Calu3 (cell line): Measurements from ENCODE around the gene RRM2. TPM values are rescaled to one million over a fixed set of nuclear protein-coding genes. Genes with fewer than 3 reads are reported as not detected.

Experiments
- BruUV-seq: library from RNA; stranded (reverse); fragments of 400-500 nt; replicated peaks from 2 replicates; lab custom pipeline; 2021; lab: Mats Ljungman, UMichigan
- CTCF ChIA-PET: fragments of 300-600 bp; sonication (Branson Sonifier 250); formaldehyde crosslinking; loops from one replicate; lab custom pipeline; 2022; ENCODE audit warnings: antibody characterized with exemption; lab: Charles Lee
- DNase-seq: peaks from one replicate; pipeline ENCODE4 v3.0.0; 2022
- H3K27ac Mint-ChIP-seq: one replicate; pipeline ENCODE4 v1.8.0; 2022; ENCODE audit warnings: mixed read lengths; ENCODE audit not compliant: unreplicated experiment
- H3K27me3 Mint-ChIP-seq: one replicate; pipeline ENCODE4 v1.8.0; 2022; ENCODE audit warnings: mixed read lengths; ENCODE audit not compliant: unreplicated experiment
- H3K36me3 Mint-ChIP-seq: one replicate; pipeline ENCODE4 v1.8.0; 2022; ENCODE audit warnings: mild to moderate bottlenecking, moderate library complexity, mixed read lengths; ENCODE audit not compliant: insufficient read depth, unreplicated experiment
- H3K4me1 Mint-ChIP-seq: one replicate; pipeline ENCODE4 v1.8.0; 2022; ENCODE audit warnings: mild to moderate bottlenecking, low read depth, mixed read lengths; ENCODE audit not compliant: unreplicated experiment
- H3K4me3 Mint-ChIP-seq: one replicate; pipeline ENCODE4 v1.8.0; 2022; ENCODE audit warnings: mild to moderate bottlenecking, low read depth, moderate library complexity, mixed read lengths; ENCODE audit not compliant: unreplicated experiment
- H3K9me3 Mint-ChIP-seq: one replicate; pipeline ENCODE4 v1.8.0; 2022; ENCODE audit warnings: low read depth, mixed read lengths; ENCODE audit not compliant: unreplicated experiment
- intact Hi-C: fragments of 100-400 bp; cut with micrococcal nuclease; formaldehyde crosslinking; loops from one replicate; pipeline ENCODE4 v1.10.0; 2022; ENCODE audit not compliant: unreplicated experiment
- total RNA-seq: library from RNA; stranded (reverse); gene quantifications from 2 replicates; pipeline ENCODE4 v1.2.3, GENCODE V29; 2022
- TF ChIP-seq, protein P1 (sequence below): fragments of 200-600 bp; IDR thresholded peaks from one replicate; pipeline ENCODE4 v1.8.0; 2022; ENCODE audit warnings: antibody characterized with exemption; ENCODE audit not compliant: unreplicated experiment

Gene RRM2
- total RNA-seq, 1 experiment from 2014 or later: 154 TPM

DNA sequence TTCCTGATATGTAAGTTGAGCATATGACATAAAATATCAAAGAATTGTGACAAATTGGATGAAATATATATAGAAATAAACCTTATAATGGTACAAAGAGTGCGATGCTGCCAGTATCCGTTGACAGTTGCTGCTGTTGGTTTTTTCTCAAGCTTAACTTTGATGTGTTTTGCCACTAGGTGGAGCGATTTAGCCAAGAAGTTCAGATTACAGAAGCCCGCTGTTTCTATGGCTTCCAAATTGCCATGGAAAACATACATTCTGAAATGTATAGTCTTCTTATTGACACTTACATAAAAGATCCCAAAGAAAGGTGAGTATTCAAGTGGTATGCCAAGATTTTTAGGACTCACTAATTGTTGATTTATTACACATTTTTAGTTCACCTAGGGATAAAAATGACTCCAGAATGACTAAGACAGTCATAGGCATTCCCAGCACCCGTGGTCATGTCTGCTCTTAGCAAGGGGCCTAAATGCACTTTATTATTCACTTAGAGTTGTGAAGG is 2.1 kb downstream of the RRM2 start:
- H3K27ac Mint-ChIP-seq: peak overlapping the region; percentile 84
- intact Hi-C loops: loop anchor here (1.0 to 5.0 kb wide), 2 partner anchors 283 to 311 kb away; no protein-coding TSS in a partner anchor
- H3K9me3 Mint-ChIP-seq: no peaks in the 10 kb centered on the region
- H3K36me3 Mint-ChIP-seq: peaks cover 78% of the 10 kb centered on the region
- peaks cover 38% of the 10 kb centered on the region for H3K4me1 Mint-ChIP-seq
- TF ChIP-seq, protein P1, sequence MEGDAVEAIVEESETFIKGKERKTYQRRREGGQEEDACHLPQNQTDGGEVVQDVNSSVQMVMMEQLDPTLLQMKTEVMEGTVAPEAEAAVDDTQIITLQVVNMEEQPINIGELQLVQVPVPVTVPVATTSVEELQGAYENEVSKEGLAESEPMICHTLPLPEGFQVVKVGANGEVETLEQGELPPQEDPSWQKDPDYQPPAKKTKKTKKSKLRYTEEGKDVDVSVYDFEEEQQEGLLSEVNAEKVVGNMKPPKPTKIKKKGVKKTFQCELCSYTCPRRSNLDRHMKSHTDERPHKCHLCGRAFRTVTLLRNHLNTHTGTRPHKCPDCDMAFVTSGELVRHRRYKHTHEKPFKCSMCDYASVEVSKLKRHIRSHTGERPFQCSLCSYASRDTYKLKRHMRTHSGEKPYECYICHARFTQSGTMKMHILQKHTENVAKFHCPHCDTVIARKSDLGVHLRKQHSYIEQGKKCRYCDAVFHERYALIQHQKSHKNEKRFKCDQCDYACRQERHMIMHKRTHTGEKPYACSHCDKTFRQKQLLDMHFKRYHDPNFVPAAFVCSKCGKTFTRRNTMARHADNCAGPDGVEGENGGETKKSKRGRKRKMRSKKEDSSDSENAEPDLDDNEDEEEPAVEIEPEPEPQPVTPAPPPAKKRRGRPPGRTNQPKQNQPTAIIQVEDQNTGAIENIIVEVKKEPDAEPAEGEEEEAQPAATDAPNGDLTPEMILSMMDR: peak; percentile 42
- BruUV-seq: no TSS peak
- CTCF ChIA-PET: interaction anchor here (0.8 to 3.9 kb wide), 5 partner anchors 29 to 311 kb away, joined by 3 to 35 read pairs (median 18); no protein-coding TSS in a partner anchor
- H3K27me3 Mint-ChIP-seq: no peaks in the 10 kb centered on the region
- peak overlapping the region; percentile 88 for H3K4me3 Mint-ChIP-seq
- DNase-seq: peak; percentile 58

DNA sequence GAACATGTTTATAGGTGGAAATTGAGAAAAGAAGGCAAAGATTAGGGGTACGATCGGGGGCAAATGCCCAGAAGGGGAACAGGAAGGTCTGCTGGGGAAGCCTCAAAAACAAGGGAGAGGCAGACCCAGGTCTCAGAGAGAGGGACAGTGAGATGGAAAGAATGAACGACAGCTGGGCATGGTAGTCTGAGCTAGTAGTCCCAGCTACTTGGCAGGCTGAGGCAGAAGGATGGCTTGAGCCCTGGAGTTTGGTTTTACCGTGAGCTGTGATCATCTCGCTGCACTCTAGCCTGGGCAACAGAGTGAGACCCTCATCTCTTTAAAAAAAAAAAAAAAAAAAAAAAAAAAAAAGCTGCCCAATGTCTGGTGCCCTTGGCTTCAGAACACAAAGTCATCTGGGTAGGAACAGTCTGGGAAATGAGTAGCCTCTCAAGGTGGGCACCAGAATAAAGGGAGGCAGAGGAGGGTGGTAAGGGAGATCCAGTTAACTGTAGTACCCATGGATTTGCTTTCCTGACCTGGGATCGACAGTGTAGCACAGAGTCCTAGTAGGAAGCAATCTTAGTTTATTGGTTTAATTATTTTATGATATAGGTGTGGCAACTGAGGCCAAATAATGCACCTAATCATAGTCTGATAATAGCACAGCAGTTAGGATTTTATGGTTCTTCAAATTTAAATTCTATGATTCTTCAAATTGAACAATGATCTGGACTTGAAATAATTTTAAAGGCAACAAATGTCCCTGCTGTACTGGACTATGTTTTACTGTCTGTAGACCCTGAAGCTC is 3.5 kb downstream of the RRM2 start:
- CTCF ChIA-PET: interaction anchor here (0.6 to 3.9 kb wide), 6 partner anchors 54 to 1004 kb away, joined by 3 to 35 read pairs (median 14); no protein-coding TSS in a partner anchor
- no peak for DNase-seq
- no TSS peak for BruUV-seq
- H3K27me3 Mint-ChIP-seq: no peaks in the 10 kb centered on the region
- H3K4me3 Mint-ChIP-seq: peak overlapping the region; percentile 88
- peak overlapping the region; percentile 84 for H3K27ac Mint-ChIP-seq
- intact Hi-C loops: loop anchor here (5.0 kb wide), 1 partner anchor 281 kb away; no protein-coding TSS in a partner anchor
- TF ChIP-seq, protein P1: no peak
- H3K36me3 Mint-ChIP-seq: peaks cover 71% of the 10 kb centered on the region
- H3K4me1 Mint-ChIP-seq: peaks cover 38% of the 10 kb centered on the region
- H3K9me3 Mint-ChIP-seq: no peaks in the 10 kb centered on the region

DNA sequence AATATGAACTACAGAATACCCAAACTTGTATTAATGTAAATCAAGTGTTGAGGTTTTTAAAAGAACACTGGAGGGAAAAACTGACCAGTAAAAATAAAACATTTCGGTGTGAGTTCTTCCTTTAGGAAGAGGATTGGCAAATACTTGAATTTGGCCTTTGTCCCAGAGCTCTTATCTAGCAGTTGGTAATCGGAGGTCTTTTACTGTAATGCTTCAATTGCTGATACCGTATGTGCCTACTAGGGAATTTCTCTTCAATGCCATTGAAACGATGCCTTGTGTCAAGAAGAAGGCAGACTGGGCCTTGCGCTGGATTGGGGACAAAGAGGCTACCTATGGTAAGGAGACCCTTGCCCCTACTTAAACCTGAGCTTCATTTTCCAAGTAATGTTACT is 4.1 kb downstream of the RRM2 start:
- CTCF ChIA-PET: interaction anchor here (1.0 to 3.9 kb wide), 3 partner anchors 54 to 309 kb away, joined by 9 to 35 read pairs (median 21); no protein-coding TSS in a partner anchor
- H3K9me3 Mint-ChIP-seq: no peaks in the 10 kb centered on the region
- no peak overlapping the region for H3K4me3 Mint-ChIP-seq
- TF ChIP-seq, protein P1: no peak
- intact Hi-C loops: loop anchor here (5.0 kb wide), 1 partner anchor 281 kb away; no protein-coding TSS in a partner anchor
- H3K27ac Mint-ChIP-seq: no peak overlapping the region
- peaks cover 38% of the 10 kb centered on the region for H3K4me1 Mint-ChIP-seq
- no TSS peak for BruUV-seq
- no peaks in the 10 kb centered on the region for H3K27me3 Mint-ChIP-seq
- H3K36me3 Mint-ChIP-seq: peaks cover 66% of the 10 kb centered on the region
- DNase-seq: no peak

DNA sequence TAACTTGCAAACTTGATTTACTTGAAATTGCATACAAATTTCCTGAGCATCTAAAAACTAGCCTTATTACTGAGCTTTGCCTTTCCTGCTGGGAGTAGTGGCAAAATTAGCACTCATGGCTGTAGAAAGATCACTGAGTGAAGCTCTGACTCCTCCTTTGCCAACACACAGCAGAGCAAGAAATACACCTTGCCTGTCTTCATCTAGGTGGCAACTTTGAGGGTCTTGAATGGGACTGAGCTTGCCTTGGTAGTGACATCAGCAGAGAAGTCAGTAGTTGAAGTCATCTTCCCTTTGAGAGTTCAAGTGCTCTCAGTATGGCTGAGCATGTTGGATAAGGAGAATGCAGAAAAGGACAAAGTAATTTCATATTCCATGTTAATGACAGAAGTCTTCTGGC is 5.9 kb downstream of the RRM2 start:
- intact Hi-C loops: loop anchor here (5.0 kb wide), 1 partner anchor 279 kb away; no protein-coding TSS in a partner anchor
- Mint-ChIP-seq H3K4me3 (no peak overlapping the region), H3K36me3 (peaks cover 48% of the 10 kb centered on the region), H3K4me1 (peaks cover 47% of the 10 kb centered on the region), H3K9me3 (no peaks in the 10 kb centered on the region), H3K27ac (no peak overlapping the region), H3K27me3 (no peaks in the 10 kb centered on the region)
- BruUV-seq: no TSS peak
- CTCF ChIA-PET: interaction anchor here (1.0 kb wide), 1 partner anchor 281 kb away, joined by 4 read pairs; no protein-coding TSS in a partner anchor
- DNase-seq: no peak
- TF ChIP-seq, protein P1: no peak
